ENCODE measurements around the gene ALG12.

- TF ChIP-seq CTCF (IDR thresholded peaks at IDR 0.05; ENCODE audit: insufficient read depth, low read length, poor library complexity, severe bottlenecking) (no peak), EZH2phosphoT487 (conservative IDR thresholded peaks at IDR 0.05; ENCODE audit: low read length) (no peak)
These were observed 51.6 kb downstream of the ALG12 start for GRCh38 chr22:49866646-49867045.

Measured in SU-DHL-6 (cell line).